Stromal cell of bone marrow (primary cell): ENCODE measurements around the gene GGPS1.
"Not testable (repeated sequence)": the region's sequence is repeated elsewhere in the genome, so short reads cannot be mapped to it uniquely, and the experiment has no call there.

Experiments
- DNase-seq: peaks from one replicate; pipeline ENCODE4 v3.0.0-alpha.2; 2012; ENCODE audit warnings: low read depth

The GGPS1 gene

GRCh38 chr1:235328271-235329138 lies at the start of gene GGPS1:
Gene GGPS1 (plus strand): TSS chr1:235328570. CDS start chr1:235335265, 6,695 bp downstream.
- DNase-seq, result peak; percentile 100

GRCh38 chr1:235278915-235279292 lies 49.5 kb upstream of the GGPS1 start:
- DNase-seq, result no peak

- DNase-seq, result no peak
These were observed 48.7 kb upstream of the GGPS1 start for GRCh38 chr1:235279694-235280093.

- DNase-seq, result no peak
These were observed 47.9 kb upstream of the GGPS1 start for GRCh38 chr1:235280467-235280866.

- DNase-seq, result not testable (repeated sequence)
These were observed 44.7 kb upstream of the GGPS1 start for GRCh38 chr1:235283636-235284035.

GRCh38 chr1:235284231-235284769 lies 44.1 kb upstream of the GGPS1 start:
- DNase-seq, result no peak

GRCh38 chr1:235286667-235287066 lies 41.7 kb upstream of the GGPS1 start:
- no peak for DNase-seq

- DNase-seq, result no peak
These were observed 41.0 kb upstream of the GGPS1 start for GRCh38 chr1:235287208-235287882.

GRCh38 chr1:235289859-235290739 lies 38.3 kb upstream of the GGPS1 start:
- no peak for DNase-seq

GRCh38 chr1:235290740-235291502 lies 37.4 kb upstream of the GGPS1 start:
- DNase-seq, result no peak

- no peak for DNase-seq
These were observed 36.7 kb upstream of the GGPS1 start for GRCh38 chr1:235291599-235292091.

- no peak for DNase-seq
These were observed 35.6 kb upstream of the GGPS1 start for GRCh38 chr1:235292790-235293189.

- no peak for DNase-seq
These were observed 34.9 kb upstream of the GGPS1 start for GRCh38 chr1:235293322-235293942.

GRCh38 chr1:235295902-235296350 lies 32.4 kb upstream of the GGPS1 start:
- peak; percentile 93 for DNase-seq

GRCh38 chr1:235296729-235297128 lies 31.6 kb upstream of the GGPS1 start:
- no peak for DNase-seq

GRCh38 chr1:235297579-235297978 lies 30.8 kb upstream of the GGPS1 start:
- DNase-seq, result no peak

GRCh38 chr1:235298758-235299157 lies 29.6 kb upstream of the GGPS1 start:
- DNase-seq, result no peak

- DNase-seq, result no peak
These were observed 29.1 kb upstream of the GGPS1 start for GRCh38 chr1:235299169-235299858.

- no peak for DNase-seq
These were observed 26.2 kb upstream of the GGPS1 start for GRCh38 chr1:235302143-235302542.
